Hepatocyte (in vitro differentiated cells): ENCODE results near the gene AGFG1. TPM values are rescaled to one million over a fixed set of nuclear protein-coding genes. Genes with fewer than 3 reads are reported as not detected.

Experiments
- DNase-seq: peaks from one replicate; pipeline ENCODE4 v3.0.0-alpha.2; 2016; ENCODE audit warnings: low spot score
- H2AFZ ChIP-seq: fragments of 200-600 bp; sonication (generic); 2 replicates; pipeline ENCODE4 v1.6.0; 2016; ENCODE audit warnings: antibody characterized with exemption, mild to moderate bottlenecking
- H3K27ac ChIP-seq: fragments of 200-600 bp; sonication (generic); 2 replicates; pipeline ENCODE4 v1.5.1; 2016; ENCODE audit warnings: mild to moderate bottlenecking
- H3K27me3 ChIP-seq: fragments of 200-600 bp; sonication (generic); 2 replicates; pipeline ENCODE4 v1.6.1; 2016
- H3K36me3 ChIP-seq: fragments of 200-600 bp; sonication (generic); replicated peaks from 2 replicates; pipeline ENCODE4 v1.5.1; 2016; ENCODE audit warnings: low read depth; ENCODE audit not compliant: insufficient read depth
- H3K4me1 ChIP-seq: fragments of 200-600 bp; sonication (generic); 2 replicates; pipeline ENCODE4 v1.5.1; 2016; ENCODE audit warnings: mild to moderate bottlenecking, moderate library complexity; ENCODE audit not compliant: insufficient read depth
- H3K4me2 ChIP-seq: fragments of 200-600 bp; sonication (generic); 2 replicates; pipeline ENCODE4 v1.6.0; 2016
- H3K4me3 ChIP-seq: fragments of 200-600 bp; sonication (generic); 2 replicates; pipeline ENCODE4 v1.5.1; 2016; ENCODE audit warnings: mild to moderate bottlenecking
- H3K79me2 ChIP-seq: fragments of 200-600 bp; sonication (generic); 2 replicates; pipeline ENCODE4 v1.6.0; 2017; ENCODE audit warnings: mild to moderate bottlenecking
- H3K9me2 ChIP-seq: fragments of 200-600 bp; sonication (generic); replicated peaks from 2 replicates; pipeline ENCODE4 v1.6.0; 2017; ENCODE audit warnings: mild to moderate bottlenecking; ENCODE audit not compliant: insufficient read depth
- H3K9me3 ChIP-seq: fragments of 200-600 bp; sonication (generic); 2 replicates; pipeline ENCODE4 v1.5.1; 2016; ENCODE audit warnings: low read depth, mild to moderate bottlenecking
- H4K20me1 ChIP-seq: fragments of 200-600 bp; sonication (generic); 2 replicates; pipeline ENCODE4 v1.6.0; 2016; ENCODE audit warnings: mild to moderate bottlenecking; ENCODE audit not compliant: insufficient read depth, poor library complexity, severe bottlenecking
- CTCF ChIP-seq: fragments of 200-600 bp; sonication (generic); IDR thresholded peaks from 2 replicates; pipeline ENCODE4 v1.5.1; 2016; ENCODE audit warnings: antibody characterized with exemption, mild to moderate bottlenecking; ENCODE audit not compliant: poor library complexity
- EZH2 ChIP-seq: fragments of 200-600 bp; sonication (generic); IDR thresholded peaks from 2 replicates; pipeline ENCODE4 v1.6.1; 2016; ENCODE audit warnings: antibody characterized with exemption, mild to moderate bottlenecking, borderline replicate concordance
- EZH2phosphoT487 ChIP-seq: fragments of 200-600 bp; sonication (generic); IDR thresholded peaks from one replicate; pipeline ENCODE4 v1.6.1; 2018; ENCODE audit warnings: antibody characterized with exemption, mild to moderate bottlenecking, low read depth, moderate library complexity; ENCODE audit not compliant: unreplicated experiment, severe bottlenecking
- WGBS: methylation state at CpG from one replicate; pipeline ENCODE4 v1.1.6; 2016; ENCODE audit warnings: low lambda C conversion rate; ENCODE audit errors: missing lambda C conversion rate; 5-methylcytosine and 5-hydroxymethylcytosine counted together
- polyA plus RNA-seq: library from polyadenylated mRNA; unstranded; fragments of >200 nt; fragmentation: Nextera tagmentation; extraction: Ambion mirVana; gene quantifications from 2 replicates; pipeline ENCODE4 v1.2.1, GENCODE V29; 2016
- total RNA-seq: library from RNA; depleted of rRNA; stranded (reverse); fragments of >200 nt; gene quantifications from 2 replicates; pipeline ENCODE4 v1.2.3, GENCODE V29; 2014

The AGFG1 gene
- total and polyA plus RNA-seq, 2 experiments from 2014 or later, result 62.4 to 91.6 TPM

- H3K27me3 ChIP-seq, result no peaks in the 10 kb centered on the region
- WGBS, result 91% methylated on average over 5 of the region's 5 CpGs
- TF ChIP-seq EZH2 (no peak), CTCF (no peak), EZH2phosphoT487 (no peak)
- no peaks in the 10 kb centered on the region for H3K9me2 ChIP-seq
- no peaks in the 10 kb centered on the region for H3K36me3 ChIP-seq
- no peak overlapping the region for H3K27ac ChIP-seq
- no peak overlapping the region for H3K4me3 ChIP-seq
- H3K79me2 ChIP-seq, result no peaks in the 10 kb centered on the region
- H3K9me3 ChIP-seq, result no peaks in the 10 kb centered on the region
- no peak for DNase-seq
- H4K20me1 ChIP-seq, result no peaks in the 10 kb centered on the region
- no peak overlapping the region for H2AFZ ChIP-seq
- no peak overlapping the region for H3K4me2 ChIP-seq
- H3K4me1 ChIP-seq, result no peaks in the 10 kb centered on the region
Measured at GRCh38 chr2:227439214-227439613, 32.7 kb upstream of the AGFG1 start.

- Histone ChIP-seq H3K9me2 (no peaks in the 10 kb centered on the region), H2AFZ (no peak overlapping the region), H3K27me3 (no peaks in the 10 kb centered on the region), H3K27ac (no peak overlapping the region), H3K9me3 (no peaks in the 10 kb centered on the region), H3K4me2 (no peak overlapping the region), H3K36me3 (no peaks in the 10 kb centered on the region), H3K4me1 (no peaks in the 10 kb centered on the region), H4K20me1 (no peaks in the 10 kb centered on the region), H3K4me3 (no peak overlapping the region), H3K79me2 (no peaks in the 10 kb centered on the region)
- WGBS, result 100% methylated on average over 1 of the region's 1 CpG
- no peak for DNase-seq
- TF ChIP-seq EZH2phosphoT487, result no peak
- TF ChIP-seq EZH2, result no peak
- no peak for TF ChIP-seq CTCF
Measured at GRCh38 chr2:227442639-227443038, 29.3 kb upstream of the AGFG1 start.

- WGBS, result 67% methylated on average over 11 of the region's 12 CpGs
- Histone ChIP-seq H2AFZ (no peak overlapping the region), H3K9me2 (no peaks in the 10 kb centered on the region), H3K4me3 (no peak overlapping the region), H3K27ac (no peak overlapping the region), H3K27me3 (no peaks in the 10 kb centered on the region), H4K20me1 (no peaks in the 10 kb centered on the region), H3K36me3 (no peaks in the 10 kb centered on the region), H3K9me3 (no peaks in the 10 kb centered on the region), H3K4me1 (no peaks in the 10 kb centered on the region), H3K79me2 (no peaks in the 10 kb centered on the region), H3K4me2 (no peak overlapping the region)
- no peak for DNase-seq
- TF ChIP-seq CTCF, result no peak
Measured at GRCh38 chr2:227443889-227444568, 27.9 kb upstream of the AGFG1 start.
